ENCODE data around the gene TFDP1. TPM values are rescaled to one million over a fixed set of nuclear protein-coding genes. Genes with fewer than 3 reads are reported as not detected.
"Not testable (repeated sequence)": the region's sequence is repeated elsewhere in the genome, so short reads cannot be mapped to it uniquely, and the experiment has no call there.

The TFDP1 gene
- total RNA-seq, 1 donor from 2014 or later, result 36.1 TPM

DNA sequence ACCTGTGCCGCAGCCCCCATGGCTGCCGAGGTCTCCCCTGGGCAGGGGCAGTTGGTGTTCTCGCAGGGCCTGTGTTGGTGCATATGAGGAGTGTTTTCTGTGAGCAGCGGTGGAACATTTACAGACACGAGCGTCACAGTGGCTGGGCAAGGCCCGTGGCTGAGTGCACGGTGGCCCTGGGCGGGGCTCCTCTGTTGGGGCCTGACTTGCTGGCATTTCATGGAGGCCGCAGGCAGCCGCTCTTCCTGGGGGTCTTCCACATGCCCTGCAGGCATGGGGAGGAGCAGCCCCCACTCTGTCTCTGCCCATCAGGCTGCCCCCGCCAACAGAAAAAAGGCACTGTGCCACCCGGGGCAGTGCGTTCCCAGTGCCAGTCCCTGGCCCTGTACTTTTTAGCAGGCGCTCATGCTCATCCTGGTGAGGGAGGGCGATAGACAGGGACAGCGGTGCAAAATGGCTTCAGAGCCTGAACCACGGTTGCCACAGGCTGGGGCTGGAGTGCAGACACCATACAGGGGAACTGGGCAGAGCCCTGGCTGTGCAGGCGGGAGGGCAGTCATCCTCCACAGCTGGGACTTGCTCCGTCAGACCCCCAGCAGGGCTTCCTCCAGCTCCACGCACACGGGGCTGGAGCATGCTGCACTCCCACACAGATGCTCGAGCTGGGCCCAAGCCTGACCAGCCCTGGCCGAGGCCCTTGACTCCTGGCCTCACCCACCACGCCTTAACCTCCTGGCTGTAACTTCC lies 23.5 kb downstream of the TFDP1 start:
- intact Hi-C loops (cut with DNase I), result no loop called here
- DNase-seq (ENCODE audit: low spot score) (no peak), ATAC-seq (no peak)

DNA sequence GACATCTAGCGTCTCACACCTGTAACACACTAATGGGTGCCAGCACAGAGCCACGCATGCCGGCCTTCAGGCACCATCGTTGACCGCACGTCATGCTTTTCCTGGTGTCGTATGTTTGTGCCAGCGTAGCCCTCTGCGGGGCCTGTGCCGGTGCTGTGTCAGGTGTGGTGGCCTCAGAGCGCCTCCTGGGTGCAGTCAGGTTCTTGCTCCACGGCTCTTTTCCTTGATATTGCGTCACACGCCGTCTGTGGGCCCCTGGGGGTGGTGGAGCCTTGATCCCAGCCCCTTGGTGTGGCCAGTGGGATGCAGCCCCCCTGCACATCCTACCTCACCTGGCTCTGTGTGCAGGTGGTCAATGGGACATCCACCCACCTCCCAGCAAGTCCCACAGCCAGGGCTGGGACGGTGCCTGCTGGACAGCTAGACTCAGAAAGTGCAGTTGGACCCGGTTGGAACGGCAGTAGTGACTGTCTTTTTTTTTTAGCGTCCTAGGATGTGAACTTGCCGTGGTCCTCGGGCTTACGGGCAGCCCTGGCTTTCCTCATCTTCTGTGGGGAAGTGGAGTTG lies 24.5 kb downstream of the TFDP1 start:
- intact Hi-C loops (cut with DNase I), result no loop called here
- ATAC-seq (no peak), DNase-seq (ENCODE audit: low spot score) (no peak)

DNA sequence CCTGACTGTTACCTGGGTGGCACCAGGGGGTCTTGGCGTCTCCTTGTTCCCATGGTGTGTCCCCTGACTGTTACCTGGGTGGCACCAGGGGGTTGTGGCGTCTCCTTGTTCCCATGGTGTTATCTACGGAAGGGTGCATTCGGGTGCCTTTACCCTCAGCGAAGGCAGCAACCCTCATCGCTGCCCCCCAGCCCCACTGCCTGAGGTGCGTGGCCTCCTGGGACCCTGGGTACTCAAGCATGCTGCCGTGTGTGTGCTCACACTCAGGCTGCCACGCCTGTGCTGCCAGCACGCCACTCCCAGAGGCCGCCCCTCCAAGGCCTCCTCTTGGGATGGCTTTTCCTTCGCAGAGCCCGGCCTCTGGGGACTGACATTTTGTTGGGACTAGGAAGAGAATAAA lies 25.1 kb downstream of the TFDP1 start:
- no peak for ATAC-seq
- DNase-seq (ENCODE audit: low spot score), result no peak
- intact Hi-C loops (cut with DNase I), result no loop called here

DNA sequence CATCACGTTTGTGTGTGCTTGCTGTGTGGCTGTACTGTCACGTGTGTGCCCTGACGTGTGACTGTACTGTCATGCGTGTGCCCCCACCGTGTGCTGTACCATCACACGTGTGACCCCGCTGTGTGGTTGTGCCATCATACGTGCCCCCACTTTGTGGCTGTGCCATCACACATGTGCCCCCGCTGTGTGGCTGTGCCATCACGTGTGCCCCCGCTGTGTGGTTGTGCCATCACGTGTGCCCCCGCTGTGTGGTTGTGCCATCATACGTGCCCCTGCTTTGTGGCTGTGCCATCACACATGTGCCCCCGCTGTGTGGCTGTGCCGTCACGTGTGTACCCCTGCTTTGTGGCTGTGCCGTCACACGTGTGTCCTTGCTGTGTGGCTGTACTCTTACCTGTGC lies 25.7 kb downstream of the TFDP1 start:
- DNase-seq (ENCODE audit: low spot score), result no peak
- intact Hi-C loops (cut with DNase I), result no loop called here
- no peak for ATAC-seq

DNA sequence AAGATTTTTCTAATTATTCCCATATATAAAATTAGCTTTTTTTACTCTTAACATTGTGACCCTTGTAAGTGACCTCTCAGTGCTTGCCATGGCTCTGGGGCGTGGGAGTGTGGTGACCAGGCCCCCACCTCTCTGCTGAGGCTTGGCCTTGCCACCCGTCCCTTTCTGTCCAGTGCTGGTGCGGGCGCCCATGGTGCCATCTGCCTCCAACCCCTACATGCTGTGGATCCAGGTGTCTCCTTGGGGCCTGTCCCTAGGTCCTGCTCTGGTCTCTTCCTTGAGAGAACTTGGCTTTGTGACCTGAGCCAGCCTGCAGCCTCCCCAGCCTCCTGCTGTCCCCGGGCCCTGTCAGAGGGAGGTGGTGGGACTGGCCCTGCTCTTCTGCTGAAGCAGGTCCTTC lies 27.4 kb downstream of the TFDP1 start:
- ATAC-seq (no peak), DNase-seq (ENCODE audit: low spot score) (no peak)
- intact Hi-C loops (cut with DNase I), result no loop called here

DNA sequence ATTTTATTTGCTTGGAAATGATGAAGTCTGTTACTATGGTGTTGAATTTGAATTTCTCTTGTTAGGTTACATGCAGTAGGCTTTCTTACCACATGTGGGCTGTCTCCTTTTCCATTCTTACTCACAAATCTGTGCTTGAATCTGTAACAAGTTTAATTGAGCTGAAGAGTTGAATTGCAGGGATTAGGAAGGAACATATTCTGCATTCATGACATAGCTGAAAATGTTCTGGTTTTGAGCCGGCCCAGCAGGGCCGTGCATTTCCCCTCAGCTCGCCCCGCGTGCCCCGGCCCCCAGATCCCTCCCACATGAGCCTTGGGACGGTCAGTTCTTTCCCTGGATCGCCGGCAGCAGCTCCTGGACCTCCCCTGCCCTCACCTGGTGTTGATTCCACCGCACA lies 28.1 kb downstream of the TFDP1 start:
- no peak for ATAC-seq
- intact Hi-C loops (cut with DNase I), result no loop called here
- no peak for DNase-seq (ENCODE audit: low spot score)

DNA sequence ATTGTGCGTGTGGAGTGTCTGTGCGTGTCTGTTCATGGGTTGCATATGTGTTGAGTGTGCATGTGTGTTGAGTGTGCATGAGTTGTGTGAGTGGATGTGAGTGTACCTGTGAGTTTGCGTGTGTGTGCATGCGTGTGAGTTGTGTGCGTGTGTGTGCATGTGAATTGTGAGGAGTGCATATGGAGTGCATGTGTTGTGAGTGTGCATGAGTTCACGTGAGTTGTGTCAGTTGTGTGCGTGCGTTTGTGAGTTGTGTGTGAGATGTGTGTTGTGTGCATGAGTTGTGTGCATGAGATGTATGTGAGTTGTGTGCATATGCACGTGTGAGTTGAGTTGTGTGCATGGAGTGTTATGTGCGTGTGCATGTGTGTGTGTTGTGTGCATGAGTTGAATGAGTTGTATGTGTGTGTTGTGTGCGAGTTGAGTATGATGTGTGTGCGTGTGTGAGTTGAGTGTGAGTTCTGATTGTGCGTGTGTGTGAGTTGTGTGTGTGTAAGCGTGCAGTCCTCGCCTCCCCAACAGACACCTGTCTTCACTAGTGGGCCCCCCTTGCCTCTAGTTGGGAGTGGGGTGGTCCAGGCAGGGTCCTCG lies 29.3 kb downstream of the TFDP1 start:
- DNase-seq (ENCODE audit: low spot score) (no peak), ATAC-seq (no peak)
- intact Hi-C loops (cut with DNase I), result no loop called here

DNA sequence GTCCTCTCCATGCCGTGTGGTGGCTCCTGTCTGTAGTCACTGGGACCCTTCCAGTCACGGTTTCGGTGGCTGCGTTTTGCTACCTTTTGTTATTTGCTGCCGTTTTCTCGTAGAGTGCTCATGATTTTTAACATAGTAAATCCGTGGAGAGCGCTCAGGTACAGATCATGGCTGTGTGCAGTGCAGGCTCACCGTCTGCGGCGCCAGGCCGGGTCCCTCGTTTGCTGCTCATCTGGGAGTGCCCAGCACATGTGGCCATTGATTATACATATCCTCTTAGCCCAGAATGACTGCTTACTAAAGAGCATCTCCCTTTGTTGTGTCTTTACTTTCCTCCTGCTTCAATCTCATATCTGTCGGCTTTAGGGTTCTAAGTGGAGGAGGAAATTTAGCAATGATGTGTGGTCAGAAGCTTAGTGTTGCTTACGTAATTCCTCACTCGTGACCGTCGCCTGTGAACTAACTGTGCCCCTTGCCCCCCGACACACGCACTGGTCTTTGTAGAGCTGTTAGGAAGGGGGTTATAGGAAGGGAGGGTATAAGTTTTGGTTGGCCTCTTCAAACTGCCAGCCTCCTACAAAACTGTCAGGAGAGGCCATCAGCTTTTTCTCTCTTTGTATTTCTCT lies 31.8 kb downstream of the TFDP1 start:
- DNase-seq (ENCODE audit: low spot score) (no peak), ATAC-seq (peak; percentile 53)
- intact Hi-C loops (cut with DNase I), result no loop called here

DNA sequence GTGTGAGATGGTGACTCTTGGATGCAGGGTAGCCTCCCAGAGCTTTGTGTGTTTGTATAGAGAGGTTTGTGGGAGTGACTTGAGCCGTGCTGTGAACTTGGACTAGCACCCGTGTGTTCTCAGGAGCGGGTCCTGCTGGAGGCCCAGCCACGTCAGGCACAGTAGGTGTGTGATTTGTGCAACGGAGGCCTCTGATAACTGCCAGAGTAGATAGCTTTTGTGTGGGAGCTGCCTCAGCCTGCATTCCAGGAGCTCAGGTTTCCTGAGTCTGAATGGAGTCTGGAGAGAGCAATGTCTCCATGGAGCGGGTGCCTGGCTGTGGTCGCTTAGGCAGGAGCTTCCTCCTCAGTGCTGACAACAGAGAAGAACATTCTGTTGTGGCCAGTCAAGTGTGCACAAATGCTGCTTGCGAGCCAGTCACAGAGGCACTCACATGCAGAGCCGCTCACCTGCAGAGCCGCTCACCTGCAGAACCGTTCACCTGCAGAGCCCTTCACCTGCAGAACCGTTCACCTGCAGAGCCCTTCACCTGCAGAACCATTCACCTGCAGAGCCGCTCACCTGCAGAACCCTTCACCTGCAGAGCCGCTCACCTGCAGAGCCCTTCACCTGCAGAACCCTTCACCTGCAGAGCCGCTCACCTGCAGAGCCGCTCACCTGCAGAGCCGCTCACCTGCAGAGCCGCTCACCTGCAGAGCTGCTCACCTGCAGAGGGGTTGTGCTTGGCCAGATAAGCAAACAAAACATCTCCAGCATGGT lies 32.6 kb downstream of the TFDP1 start:
- DNase-seq (ENCODE audit: low spot score) (no peak), ATAC-seq (no peak)
- intact Hi-C loops (cut with DNase I), result no loop called here

DNA sequence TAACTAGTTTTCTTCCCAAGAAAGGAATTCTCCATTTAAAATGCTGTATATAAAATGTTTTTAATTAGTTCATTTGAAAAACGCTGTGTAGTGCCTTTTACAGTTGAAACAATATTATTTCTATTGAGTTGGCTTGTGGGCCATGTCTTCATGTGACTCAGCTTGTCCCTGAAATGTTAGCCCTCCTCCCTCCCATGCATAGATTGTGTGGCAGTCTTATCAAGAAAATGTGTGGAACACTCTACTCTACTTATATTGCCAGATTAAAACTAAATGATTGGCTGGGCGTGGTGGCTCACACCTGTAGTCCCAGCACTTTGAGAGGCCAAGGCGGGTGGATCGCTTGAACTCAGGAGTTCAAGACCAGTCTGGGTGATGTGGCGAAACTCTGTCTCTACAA lies 33.4 kb downstream of the TFDP1 start:
- intact Hi-C loops (cut with DNase I), result no loop called here
- ATAC-seq (no peak), DNase-seq (ENCODE audit: low spot score) (no peak)

DNA sequence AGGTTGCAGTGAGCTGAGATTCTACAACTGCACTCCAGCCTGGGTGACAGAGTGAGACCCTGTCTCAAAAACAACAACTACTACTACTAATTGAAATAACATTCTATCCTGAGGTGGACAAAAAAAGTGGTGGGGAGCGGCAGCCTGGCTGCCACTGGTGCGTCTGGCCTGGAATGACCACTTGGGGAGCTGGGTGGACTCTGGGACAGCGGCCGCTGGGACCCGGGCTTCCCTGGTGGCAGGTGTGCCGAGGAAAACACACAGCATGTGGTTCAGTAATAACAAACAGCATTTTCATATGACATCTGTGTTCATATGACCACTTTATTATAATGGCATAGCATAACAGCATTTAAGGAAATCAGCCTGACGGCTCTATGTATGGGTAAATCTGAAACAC lies 33.9 kb downstream of the TFDP1 start:
- ATAC-seq, result no peak
- no peak for DNase-seq (ENCODE audit: low spot score)
- intact Hi-C loops (cut with DNase I), result no loop called here

DNA sequence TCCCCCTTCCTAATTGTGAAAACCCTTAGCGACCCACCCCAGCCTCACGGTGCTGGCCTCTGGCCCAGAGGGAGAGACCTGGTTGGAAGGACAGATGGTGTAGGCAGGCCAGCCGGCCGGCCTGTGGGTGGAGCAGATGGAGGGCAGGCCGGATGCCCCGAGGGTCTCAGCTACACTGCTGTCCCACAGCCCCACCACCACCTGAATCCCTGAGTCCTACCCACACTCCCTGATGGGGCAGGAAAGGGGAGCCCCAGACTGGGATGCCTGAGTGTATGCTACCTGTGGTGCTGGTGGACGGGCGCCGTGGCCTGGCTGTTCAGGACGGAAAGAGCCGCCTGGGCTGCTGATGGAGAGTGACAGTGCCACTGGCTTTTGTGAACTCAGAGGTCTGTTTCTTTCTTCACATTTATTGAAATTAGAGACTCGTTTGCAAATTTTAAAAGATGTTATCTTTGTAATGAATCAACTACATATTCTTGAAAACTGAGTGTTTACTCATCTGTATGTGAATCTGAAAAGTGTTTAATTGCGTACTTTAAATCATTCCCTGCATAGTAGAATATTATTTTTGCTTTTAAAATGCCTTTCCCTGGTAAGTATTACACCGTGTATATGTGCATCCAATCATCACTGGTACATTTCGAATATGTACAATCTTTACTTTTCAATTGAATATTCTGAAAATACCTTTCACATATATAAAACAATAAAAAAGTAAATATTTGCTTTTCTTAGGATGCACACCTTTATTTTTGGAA lies 35.7 kb downstream of the TFDP1 start:
- ATAC-seq (no peak), DNase-seq (ENCODE audit: low spot score) (no peak)
- intact Hi-C loops (cut with DNase I), result no loop called here

DNA sequence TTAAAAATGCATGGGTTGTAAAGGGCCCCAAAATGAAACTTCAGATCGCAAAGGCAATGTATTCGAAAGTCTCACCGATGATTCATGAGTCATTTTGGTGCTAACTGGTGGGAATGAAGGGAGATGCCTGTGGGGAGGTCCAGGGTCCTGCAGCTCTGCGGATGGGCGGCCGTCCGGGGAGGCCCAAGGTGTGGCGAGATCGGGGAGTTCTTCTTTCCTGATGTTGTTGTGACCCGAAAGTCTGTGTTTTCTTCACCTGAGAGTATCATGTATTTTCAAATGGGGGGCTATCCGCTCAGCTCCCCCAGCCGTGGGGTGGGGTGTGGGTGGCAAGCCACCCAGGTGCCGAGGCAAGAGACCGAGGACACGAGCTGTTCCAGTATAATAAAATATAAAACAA lies 36.5 kb downstream of the TFDP1 start:
- ATAC-seq (no peak), DNase-seq (ENCODE audit: low spot score) (peak; percentile 42)
- intact Hi-C loops (cut with DNase I), result no loop called here

DNA sequence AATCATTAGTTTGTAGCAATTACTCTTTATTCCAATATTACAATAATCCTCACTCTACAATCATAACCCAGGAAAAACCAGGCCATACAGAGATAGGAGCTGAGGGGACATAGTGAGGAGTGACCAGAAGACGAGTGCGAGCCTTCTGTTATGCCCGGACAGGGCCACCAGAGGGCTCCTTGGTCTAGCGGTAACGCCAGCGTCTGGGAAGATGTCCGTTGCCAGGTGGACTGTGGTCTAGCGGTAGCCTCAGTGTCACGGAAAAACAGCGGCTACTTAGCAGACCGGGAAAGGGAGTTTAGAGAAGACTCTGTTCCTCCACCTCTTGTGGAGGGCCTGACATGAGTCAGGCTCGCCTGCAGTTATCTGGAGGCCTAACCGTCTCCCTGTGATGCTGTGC lies 36.9 kb downstream of the TFDP1 start:
- ATAC-seq; intact Hi-C loops (cut with DNase I): not testable (repeated sequence)
- peak; percentile 51 for DNase-seq (ENCODE audit: low spot score)

DNA sequence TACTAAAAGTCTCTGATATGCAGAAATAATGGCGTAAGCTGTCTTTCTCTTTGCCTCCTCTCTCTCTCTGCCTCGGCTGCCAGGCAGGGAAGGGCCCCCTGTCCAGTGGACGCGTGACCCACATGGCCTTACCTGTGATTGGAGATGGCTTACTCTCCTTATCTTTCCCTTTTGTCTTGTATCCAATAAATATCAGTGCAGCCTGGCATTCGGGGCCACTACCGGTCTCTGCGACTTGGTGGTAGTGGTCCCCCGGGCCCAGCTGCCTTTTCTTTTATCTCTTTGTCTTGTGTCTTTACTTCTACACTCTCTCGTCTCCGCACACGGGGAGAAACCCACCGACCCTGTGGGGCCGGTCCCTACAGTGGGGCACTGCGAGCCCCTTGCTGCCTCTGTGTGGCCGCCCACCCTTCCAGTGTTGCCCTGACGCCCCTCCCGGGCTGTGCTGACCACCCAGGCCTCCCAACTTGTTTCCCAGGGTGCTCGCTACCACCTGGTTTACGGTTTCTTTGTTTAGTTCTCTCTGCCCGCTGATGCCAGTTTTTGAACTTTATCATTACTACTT lies 37.5 kb downstream of the TFDP1 start:
- intact Hi-C loops (cut with DNase I); ATAC-seq: not testable (repeated sequence)
- DNase-seq (ENCODE audit: low spot score), result peak; percentile 12

DNA sequence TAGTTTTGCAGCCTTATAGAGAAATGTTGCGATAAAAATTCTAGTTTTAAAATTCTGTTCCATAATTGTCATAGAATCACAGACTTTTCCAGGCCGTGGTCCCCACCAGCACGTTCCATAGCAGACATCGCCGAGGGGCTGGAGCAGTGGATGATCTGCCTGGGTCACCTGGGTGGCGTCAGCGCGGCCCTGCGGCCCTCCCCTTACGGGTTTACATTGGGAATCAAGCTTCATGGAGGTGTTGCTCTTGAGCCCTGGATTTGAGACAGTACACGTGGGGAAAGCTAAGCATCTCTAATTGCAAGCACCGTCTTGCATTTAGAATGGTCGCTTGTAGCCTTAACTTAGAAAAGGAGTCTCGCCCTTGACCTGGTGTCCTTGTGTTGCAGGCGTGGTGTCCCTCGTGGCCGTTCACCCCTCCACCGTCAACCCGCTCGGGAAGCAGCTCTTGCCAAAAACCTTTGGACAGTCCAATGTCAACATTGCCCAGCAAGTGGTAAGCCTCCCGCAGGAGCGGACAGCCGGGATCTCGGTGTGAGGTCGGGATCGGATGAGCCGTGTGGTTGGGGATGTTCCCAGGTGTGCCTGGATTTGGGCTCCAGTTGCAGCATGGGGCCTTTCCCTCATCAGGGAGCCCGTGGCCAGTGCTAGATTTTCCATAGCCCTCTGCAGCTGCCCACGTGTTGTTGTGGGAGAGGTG lies 38.4 kb downstream of the TFDP1 start:
- DNase-seq (ENCODE audit: low spot score) (peak; percentile 50), ATAC-seq (peak; percentile 10)
- intact Hi-C loops (cut with DNase I), result no loop called here

DNA sequence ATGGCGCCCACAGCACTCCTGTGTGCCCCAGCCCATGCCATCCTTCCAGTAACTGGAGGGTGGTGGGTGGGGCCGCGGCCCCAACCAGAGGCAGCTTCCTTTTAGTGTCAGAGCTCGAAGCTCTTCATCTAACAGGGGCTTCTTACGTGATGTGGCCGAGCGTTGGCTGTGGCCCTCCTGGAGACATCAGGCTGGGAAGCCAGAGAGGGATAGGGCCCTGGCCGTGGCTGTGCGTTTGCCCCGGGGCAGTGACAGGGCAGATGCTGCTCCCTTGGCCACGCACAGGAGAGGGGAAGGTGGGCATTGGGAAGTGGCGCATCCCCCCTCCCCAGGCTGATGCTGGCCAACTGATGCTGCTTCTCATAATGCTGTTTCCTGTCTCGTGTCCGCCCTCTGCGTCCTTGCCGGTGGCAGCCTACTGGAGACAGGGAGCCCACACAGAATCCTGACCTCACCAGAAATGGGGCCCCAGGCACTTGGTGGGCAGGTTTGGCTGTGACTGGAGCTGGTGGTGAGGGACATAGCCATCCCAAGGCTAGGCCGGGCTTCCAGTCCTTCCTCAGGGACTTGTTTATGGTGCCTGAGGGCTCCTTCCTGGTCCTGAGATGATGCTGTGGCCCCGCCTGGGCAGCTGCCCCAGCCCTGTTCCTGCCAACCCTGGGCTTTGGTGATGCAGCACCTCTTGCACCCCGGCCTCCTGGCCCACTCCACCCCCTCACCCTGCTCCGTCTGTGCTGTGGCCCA lies 39.1 kb downstream of the TFDP1 start:
- intact Hi-C loops (cut with DNase I), result no loop called here
- ATAC-seq, result no peak
- DNase-seq (ENCODE audit: low spot score), result peak; percentile 34
